CD4-positive, alpha-beta T cell treated with Interleukin-21 for 1 hour (primary cell): ENCODE data around the gene NCK1.
"Not testable (repeated sequence)": the region's sequence is repeated elsewhere in the genome, so short reads cannot be mapped to it uniquely, and the experiment has no call there.

Experiments used
- DNase-seq: peaks from one replicate; pipeline ENCODE4 v3.0.0-alpha.2; 2020

Gene NCK1

DNA sequence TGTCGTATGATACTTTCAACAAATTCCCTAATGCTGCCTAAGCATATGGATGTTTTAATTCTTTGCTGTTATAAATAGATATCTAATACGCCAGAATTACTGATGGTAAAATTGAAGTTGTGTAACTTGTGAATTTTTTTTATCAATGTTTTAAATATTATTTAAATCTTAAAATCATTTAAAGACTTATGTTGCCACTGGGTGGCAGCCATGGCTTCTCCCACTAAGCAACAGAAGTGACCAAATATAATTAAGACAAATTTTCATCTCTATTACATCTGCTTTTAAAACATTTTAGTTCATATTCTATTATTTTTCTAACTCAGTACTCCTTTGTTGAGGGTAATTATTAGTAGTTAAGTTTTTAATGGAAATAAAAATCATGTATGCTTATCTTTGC, 87.7 kb downstream of the NCK1 start:
- no peak for DNase-seq

DNA sequence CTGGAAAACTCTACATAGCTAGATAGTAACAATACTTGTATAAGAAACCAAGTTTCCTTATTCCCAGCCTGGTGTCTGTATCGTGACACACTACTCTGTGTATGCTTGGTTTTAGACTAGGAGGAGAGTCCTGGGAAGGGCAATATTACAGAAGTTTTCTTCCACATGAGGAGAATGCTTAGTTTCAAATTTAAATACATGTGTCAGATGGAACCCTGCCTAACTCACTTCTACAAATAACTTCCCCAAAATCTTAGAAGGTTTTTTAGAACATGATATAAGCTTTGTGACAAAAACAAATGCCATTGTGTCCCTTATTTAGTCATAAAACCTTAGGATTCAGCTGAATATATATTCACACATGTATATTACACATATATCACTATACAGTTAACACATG, 88.6 kb downstream of the NCK1 start:
- DNase-seq: no peak

DNA sequence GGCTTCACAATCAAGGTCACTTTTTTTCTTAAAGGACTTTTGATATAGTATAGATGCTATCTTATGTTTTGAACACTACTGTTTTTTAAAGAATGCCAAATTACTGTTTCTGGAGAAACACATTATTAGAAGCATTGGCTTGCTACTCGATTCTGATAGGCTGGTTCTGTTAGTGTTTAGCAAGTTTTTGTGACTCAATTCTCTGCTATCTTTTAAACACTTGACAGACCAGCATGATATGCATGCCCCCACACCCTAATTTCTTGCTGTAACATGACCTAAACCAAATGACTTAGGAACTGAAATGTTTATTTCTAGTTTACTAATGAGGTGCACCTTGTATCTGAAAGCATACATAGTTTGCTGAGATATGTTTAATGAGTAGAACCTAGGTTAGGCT, 90.3 kb downstream of the NCK1 start:
- no peak for DNase-seq

DNA sequence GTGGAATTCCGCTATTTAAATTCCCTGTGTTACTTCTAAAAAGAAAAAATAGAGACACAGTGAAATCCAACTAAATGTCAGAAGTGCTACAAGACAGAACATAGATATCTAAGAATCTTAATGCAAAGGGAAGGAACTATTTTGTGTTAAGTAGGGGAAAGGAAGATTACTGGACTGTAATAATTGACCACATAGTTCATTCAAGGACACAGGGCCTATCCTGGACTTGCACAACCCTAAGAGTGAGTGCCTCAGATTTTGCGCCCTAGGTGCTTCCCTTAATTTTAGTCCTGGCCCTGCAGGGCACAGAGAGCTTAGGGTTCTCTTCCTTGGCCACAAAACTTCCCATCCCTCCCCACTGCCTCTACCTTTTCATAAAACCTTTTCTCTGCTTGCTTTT, 92.2 kb downstream of the NCK1 start:
- no peak for DNase-seq

DNA sequence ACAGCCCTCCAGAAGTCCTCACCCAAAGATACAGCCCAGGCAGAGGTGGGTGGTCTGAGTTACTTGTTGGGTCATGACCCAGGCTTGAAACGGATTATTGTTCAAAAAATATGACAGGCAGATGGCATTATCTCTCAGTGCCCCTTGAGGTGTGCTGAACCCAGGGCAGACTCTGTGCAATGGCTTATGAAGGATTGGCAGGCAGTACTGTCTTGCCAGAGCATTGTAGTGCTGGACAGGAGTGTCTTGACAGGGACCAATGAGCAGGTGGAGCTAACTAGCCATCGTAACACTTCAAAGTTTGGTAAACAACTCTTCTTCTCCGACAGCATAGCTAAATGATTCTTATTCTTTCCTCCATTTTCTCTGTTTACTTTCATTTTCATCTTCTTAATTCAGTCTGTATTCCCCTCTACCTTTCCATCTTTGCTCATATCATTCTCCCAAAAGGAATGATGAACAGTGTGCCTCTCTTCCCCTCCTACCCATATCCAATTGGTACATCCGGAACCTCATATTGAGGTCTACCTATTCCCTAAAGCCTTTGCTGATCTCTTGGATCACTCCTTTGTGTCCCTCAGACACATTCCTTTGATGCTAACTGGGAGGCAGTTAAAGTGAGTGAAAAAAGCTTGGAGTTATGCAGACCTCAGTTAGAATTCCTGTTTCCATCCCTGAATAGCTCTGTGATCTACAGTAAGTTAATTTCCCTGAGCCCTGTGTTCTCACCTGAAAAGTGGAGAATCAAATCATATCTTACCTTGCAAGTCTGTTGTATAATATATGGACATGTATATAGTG, 93.2 kb downstream of the NCK1 start:
- DNase-seq: no peak

DNA sequence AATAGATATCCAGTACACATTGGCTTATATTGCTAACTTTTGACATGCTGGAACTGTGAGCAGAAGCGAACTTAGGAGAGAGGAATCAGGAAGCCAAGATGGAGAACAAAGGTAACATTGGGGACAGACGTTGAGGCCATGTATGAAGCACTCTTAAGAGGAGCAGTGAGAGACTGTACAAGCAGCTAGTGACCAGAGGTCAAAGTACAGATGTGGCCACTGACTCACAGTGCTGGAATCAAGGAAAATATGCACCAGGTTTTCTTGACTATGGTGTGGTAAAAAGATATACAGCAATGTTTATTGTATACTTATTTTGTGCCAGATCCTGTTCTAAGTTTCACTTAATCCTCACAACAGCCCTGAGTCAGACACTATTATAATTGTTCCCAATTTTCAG, 93.8 kb downstream of the NCK1 start:
- DNase-seq: no peak

DNA sequence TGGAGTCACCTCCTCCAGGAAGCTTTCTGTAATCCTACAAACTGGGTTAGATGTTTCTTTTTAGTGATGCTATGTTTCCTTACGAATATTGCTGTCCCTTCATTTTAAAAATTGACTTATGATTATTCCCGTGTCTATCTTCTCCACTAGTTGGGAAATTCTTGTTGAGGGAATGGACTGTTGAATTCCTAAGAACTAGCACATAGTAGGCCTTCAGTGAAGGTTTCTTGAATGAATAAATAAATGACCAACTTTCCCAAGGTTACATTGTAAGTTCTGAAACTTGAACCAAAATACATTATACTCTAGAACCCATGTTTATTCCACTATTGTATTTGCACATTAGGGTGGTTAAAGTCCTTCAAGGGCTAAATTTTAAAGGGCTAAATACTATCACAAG, 95.0 kb downstream of the NCK1 start:
- no peak for DNase-seq

DNA sequence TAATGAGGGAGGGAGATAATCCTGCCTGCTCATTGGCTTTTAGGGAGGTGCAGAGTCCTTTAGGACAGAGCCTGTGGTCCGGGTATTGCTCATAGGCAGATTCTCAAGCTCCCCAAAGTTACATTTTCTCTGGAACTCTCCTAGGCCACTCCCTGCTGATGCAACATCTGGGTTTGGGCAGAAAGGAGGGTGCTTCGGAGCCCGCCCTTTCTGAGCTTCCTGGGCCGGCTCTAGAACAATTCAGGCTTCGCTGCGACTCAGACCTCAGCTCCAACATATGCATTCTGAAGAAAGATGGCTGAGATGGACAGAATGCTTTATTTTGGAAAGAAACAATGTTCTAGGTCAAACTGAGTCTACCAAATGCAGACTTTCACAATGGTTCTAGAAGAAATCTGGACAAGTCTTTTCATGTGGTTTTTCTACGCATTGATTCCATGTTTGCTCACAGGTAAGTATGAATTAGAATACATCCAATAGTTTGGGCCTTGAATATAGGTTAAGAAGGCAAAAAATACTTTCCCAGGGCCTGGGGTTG, 95.8 kb downstream of the NCK1 start, which contains the start of gene IL20RB:
Gene IL20RB (plus strand): TSS at position 233 of the 538 bp plus-strand sequence. CDS start 131 bp downstream, at position 364.
- no peak for DNase-seq

DNA sequence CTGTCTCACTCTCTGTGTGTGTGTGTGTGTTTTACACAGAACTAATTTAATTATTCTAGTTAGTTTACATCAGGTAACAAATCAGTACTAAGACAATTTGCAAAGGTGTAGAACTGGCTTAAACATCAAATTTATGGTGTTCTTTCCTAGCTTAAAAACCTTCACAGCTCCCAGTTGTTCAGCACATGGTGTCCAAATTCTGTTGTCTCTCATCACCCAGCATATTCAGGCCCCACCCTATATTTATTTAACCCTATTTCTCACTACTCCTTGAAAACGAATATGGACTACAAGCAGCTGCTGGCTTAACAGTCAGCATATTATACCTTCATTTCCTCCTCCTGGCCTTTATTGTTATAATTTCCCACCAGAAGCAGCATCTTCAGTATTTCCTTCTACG, 96.9 kb downstream of the NCK1 start:
- no peak for DNase-seq

DNA sequence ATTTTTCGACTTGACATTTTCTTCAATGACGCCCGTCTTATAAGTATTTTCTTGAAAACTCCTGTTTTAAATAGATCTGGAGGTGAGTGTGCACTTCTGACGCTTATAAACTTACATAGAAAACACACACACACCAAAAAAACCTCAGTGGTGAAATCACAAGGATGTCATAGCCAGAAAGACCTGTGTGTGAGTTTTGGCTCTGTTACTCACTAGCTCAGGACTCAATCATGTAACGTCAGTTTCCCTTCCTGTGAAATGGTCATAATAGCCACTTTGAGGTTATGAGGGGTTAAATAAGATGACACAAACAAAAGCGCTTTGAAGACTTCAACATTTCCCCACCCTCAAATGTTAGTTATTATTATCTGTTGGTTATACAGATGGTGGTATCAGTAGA, 97.6 kb downstream of the NCK1 start:
- no peak for DNase-seq

DNA sequence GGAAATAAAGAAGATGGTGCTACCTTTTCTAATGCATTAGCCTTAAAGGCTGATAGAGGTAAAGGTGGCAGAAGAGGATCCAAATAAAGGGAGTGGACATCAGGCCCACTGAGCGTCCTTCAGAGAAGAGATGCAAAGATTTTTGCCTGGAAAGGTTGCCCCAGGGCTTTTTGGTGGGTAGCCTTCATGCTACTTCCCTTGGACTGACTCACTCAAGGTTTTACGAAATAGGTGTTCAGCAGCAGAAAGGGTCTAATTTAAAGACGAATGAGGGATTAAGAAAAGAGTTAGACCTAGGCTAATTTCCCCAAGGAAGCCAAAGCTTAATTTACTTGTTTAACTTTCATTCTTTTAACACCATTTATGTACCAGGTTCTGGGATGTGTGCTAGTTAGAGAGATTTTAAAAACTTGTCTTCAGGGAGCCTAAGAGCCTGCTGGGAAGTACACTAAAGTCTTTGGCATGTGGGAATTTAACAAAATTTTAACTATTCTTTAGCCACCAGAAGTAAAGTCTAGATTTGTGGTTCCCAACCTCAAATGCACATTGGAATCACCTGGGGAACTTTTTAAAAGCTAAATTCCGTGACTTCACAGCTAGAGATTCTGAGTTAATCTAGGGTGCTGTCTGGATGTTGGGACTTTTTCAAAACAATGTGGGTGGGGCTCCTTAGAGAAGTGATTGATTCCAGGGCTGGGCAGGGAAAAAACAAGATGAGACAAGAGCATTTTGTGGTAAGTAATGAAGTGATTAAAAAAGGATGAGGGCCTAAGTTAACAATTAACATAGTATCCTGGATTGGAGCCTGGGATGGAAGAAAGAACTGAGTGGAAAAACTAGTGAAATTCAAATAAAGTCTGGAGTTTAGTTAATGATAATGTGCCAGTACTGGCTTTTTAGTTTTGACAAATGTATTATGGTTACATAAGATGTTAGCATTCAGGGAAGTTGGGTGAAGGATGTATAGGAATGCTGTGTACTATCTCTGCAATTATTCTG, 99.1 kb downstream of the NCK1 start:
- no peak for DNase-seq

DNA sequence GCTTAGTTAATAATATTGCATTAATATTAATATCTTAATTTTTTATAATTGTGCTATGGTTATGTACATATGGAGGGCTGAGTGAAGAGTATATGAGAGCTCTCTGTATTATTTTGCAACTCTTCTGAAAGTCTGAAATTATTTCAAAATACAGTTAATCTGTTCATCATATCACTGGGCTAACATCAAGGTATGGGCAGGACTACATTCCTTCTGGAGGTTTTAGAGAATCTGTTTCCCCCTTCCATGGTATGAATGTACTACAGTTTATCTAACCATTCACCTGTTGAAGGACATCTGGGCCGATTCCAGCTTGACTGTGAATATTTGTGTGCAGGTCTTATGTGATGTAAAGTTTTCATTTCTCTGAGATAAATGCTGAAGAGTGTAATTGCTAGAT, 100.9 kb downstream of the NCK1 start:
- no peak for DNase-seq

DNA sequence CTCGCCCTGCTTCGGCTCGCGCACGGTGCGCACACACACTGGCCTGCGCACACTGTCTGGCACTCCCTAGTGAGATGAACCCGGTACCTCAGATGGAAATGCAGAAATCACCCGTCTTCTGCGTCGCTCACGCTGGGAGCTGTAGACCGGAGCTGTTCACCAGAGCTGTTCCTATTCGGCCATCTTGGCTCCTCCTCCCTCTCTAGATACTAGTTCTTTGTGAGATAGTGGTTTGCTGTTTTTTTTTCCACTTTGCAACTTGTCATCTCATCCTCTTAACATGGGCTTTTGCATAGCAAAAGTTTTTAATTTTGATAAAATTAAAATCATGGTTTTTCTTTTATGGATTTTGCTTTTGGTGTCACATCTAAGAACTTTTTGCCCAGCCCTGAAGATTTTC, 107.5 kb downstream of the NCK1 start:
- DNase-seq: not testable (repeated sequence)

DNA sequence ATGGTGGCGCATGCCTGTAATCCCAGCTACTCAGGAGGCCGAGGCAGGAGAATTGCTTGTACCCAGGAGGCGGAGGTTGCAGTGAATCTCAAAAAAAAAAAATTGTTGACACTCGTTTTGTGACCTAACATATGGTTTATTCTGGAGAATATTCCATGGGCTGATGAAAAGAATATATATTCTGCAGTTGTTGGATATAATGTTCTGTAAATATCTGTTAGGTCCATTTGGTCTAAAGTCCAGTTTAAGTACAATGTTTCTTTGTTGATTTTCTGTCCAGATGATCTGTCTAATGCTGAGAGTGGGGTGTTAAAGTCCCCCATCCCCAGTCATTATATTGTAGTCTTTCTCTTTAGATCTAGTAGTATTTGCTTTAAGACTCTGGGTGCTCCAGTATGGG, 111.3 kb downstream of the NCK1 start:
- no peak for DNase-seq

DNA sequence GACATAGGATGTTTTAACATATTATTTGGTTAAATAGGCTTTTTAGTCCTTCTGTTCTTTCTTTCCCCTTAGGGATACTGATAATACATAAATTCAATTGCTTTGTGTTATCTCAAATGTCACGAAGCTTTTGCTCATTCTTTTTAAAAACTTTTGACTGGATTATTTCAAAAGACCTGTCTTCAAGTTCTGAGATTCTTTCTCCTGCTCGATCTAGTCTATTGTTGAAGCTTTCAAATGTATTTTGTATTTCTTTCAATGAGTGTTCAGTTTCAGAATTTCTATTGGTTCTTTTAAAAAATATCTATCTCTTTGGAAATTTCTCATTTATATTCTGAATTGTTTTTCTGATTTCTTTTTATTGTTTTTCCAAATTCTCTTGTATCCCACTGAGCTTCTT, 112.7 kb downstream of the NCK1 start:
- DNase-seq: no peak

DNA sequence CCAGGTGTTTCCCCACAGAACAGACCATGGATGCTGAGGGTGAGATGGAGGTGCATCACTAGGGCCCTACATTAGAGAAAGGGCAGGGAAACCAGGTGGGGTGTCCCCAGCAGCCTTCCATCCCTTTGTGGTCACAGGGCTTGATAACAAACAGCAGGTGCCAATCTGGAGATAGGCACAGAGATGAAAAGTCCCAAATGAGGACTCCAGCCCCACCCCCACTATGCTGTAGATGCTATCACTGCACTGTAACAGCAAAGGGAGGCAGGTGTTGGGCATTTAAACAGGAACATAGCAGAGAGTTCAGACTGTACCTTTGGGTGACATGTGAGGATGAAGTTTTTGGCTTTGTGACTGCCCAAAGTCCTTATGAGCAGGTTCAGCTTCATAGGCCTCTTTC, 117.2 kb downstream of the NCK1 start:
- DNase-seq: no peak

DNA sequence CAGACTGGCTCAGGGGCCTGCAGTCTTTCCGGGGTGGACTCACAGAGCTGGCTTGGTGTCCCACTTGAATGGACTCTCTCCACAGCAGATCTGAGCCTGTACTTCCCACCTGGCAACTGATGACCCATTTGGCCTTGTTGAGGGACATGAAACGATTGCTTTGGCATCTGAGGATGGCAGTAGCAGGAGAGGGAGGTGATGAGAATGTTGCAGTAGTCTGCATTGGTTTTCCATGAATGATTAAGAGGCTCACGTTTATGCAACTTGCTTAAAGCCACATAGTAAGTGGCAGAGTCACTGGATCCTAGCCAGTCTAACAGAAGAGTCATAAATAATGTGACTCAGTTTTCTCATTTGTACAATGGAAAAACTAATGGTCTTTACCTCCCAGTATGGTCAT, 117.7 kb downstream of the NCK1 start:
- no peak for DNase-seq

DNA sequence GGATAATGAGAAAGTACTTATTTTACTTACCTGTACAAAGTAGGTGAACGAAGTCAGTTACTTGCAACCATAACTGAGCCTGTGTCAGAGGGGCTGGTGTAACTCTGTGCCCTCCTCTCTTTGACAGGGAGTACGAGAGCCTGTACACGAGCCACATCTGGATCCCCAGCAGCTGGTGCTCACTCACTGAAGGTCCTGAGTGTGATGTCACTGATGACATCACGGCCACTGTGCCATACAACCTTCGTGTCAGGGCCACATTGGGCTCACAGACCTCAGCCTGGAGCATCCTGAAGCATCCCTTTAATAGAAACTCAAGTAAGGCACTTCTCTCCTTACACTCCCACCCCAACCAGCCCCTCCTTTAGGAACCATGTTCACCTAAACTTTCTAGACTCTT, 120.0 kb downstream of the NCK1 start:
- no peak for DNase-seq

DNA sequence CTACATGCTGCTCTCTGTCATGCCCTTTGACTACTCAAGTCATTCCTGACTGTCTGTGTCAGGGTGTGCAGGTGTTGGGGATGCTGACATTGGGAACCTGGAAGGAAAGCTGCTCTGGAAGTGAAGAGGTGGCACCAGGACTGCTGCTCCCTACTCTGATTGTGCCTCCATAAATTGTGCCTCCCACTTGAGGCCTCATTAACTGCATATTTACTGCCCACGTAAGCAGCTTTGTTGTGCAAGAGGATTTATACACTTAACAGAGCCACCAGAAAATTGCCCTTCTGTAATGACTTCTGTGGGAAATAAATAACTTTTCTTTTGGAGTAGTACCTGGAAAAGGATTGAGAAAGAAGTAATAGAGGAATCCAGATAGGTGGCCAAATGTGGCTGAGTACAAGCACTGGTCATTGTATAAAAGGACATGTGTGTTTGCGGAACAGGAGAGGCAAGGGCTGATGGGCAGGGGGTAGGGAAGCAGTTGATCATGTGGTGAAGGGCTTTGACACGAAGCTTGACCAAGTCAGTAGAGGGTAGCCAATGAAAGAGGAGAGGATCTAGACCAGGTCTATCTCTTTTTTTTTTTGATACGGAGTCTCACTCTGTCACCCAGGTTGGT, 120.6 kb downstream of the NCK1 start:
- DNase-seq: no peak

DNA sequence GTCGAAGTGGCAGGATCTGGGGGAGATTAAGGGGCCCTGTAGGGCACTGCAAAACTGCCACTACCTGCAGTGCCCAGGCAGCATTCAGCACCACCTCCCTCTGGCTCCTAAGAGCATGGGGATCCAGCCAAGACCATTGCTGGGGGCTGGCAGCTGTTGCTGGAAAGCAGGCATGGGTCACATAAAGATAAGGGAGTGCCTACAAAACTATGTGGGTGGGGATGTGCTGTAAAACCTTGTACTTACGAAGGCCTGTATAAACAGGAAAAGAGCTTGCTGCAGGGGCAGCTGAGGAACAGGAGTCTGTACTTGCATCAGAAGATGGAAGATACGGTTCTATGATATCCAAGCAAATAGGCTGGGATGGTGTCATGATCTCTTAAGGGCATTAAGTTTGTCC, 122.8 kb downstream of the NCK1 start:
- DNase-seq: no peak

DNA sequence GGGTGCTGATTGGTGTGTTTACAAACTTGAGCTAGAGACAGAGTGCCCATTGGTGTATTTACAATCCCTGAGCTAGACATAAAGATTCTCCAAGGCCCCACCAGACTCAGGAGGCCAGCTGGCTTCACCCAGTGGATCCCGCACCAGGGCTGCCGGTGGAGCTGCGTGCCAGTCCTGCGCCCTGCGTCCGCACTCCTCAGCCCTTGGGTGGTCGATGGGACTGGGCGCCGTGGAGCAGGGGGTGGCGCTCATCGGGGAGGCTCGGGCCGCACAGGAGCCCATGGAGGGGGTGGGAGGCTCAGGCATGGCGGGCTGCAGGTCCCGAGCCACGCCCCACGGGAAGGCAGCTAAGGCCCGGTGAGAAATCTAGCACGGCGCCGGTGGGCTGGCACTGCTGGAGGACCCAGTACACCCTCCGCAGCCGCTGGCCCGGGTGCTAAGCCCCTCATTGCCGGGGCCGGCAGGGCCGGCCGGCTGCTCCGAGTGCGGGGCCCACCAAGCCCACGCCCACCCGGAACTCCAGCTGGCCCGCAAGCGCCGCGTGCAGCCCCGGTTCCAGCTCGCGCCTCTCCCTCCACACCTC, 125.5 kb downstream of the NCK1 start:
- not testable (repeated sequence) for DNase-seq

DNA sequence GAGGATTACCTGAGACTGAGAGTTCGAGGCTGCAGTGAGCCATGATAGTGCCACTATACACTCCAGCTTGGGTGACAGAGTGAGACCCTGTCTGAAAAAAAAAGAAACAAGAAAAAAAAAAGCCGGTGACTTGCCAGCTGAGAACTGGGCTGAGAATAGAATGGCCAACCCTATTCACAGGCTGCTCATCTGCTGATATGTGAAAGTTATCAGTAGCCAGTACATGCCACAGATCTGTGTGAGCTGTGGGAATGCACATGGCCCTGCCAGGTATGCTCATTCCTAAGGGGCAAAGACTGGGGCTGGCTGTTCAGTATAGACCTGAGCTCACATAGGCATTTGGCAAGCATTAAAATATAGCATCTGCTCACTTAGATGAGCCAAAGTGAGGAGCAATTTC, 126.6 kb downstream of the NCK1 start:
- DNase-seq: no peak
